A673 (cell line): ENCODE results near the gene TTC19. TPM values are rescaled to one million over a fixed set of nuclear protein-coding genes. Genes with fewer than 3 reads are reported as not detected.

Source experiments
- BruUV-seq: library from RNA; stranded (reverse); fragments of 400-500 nt; replicated peaks from 2 replicates; lab custom pipeline; 2021; lab: Mats Ljungman, UMichigan
- CTCF ChIA-PET: fragments of 300-600 bp; sonication (Branson Sonifier 250); formaldehyde crosslinking; loops from one replicate; lab custom pipeline; 2022; ENCODE audit warnings: antibody characterized with exemption; lab: Charles Lee
- POLR2A ChIA-PET: fragments of 300-600 bp; sonication (Branson Sonifier 250); formaldehyde crosslinking; loops from one replicate; lab custom pipeline; 2022; ENCODE audit warnings: antibody characterized with exemption; ENCODE audit not compliant: low non-redundant PET; lab: Charles Lee
- DNase-seq: peaks from one replicate; pipeline ENCODE4 v3.0.0-alpha.2; 2015; ENCODE audit warnings: low spot score
- H3K27ac ChIP-seq: fragments of 200-600 bp; sonication (generic); 2 replicates; pipeline ENCODE4 v1.5.1; 2016; ENCODE audit warnings: mixed run types, low read depth, mild to moderate bottlenecking, mixed read lengths, antibody characterized with exemption, low read length; ENCODE audit not compliant: poor library complexity, severe bottlenecking
- H3K27me3 ChIP-seq: fragments of 200-600 bp; sonication (generic); replicated peaks from 2 replicates; pipeline ENCODE4 v1.6.1; 2017; ENCODE audit warnings: mixed run types, low read depth, mild to moderate bottlenecking, mixed read lengths, antibody characterized with exemption, low read length; ENCODE audit not compliant: insufficient read depth, poor library complexity
- H3K36me3 ChIP-seq: fragments of 200-600 bp; sonication (generic); 2 replicates; pipeline ENCODE4 v1.6.1; 2016; ENCODE audit warnings: mixed run types, mild to moderate bottlenecking, mixed read lengths, antibody characterized with exemption, low read length; ENCODE audit not compliant: insufficient read depth, poor library complexity, severe bottlenecking
- H3K4me1 ChIP-seq: fragments of 200-600 bp; sonication (generic); 2 replicates; pipeline ENCODE4 v1.6.1; 2017; ENCODE audit warnings: mixed run types, mild to moderate bottlenecking, mixed read lengths, antibody characterized with exemption, low read length; ENCODE audit not compliant: insufficient read depth, poor library complexity, severe bottlenecking
- H3K4me3 ChIP-seq: fragments of 200-600 bp; sonication (generic); 2 replicates; pipeline ENCODE4 v1.5.1; 2016; ENCODE audit warnings: low read depth, mixed run types, mild to moderate bottlenecking, mixed read lengths, low read length; ENCODE audit not compliant: poor library complexity, severe bottlenecking
- H3K9me3 ChIP-seq: fragments of 200-600 bp; sonication (generic); 2 replicates; pipeline ENCODE4 v1.6.1; 2016; ENCODE audit warnings: mixed run types, low read depth, mild to moderate bottlenecking, mixed read lengths, antibody characterized with exemption, low read length; ENCODE audit not compliant: poor library complexity, severe bottlenecking
- EZH2 ChIP-seq: fragments of 200-600 bp; sonication (generic); IDR thresholded peaks from 2 replicates; pipeline ENCODE4 v1.6.1; 2017; ENCODE audit warnings: borderline replicate concordance, low read depth, mild to moderate bottlenecking, mixed read lengths, antibody characterized with exemption, low read length; ENCODE audit not compliant: poor library complexity, severe bottlenecking
- intact Hi-C: fragments of 100-400 bp; cut with micrococcal nuclease; formaldehyde crosslinking; loops from one replicate; pipeline ENCODE4 v1.10.0; 2022; ENCODE audit not compliant: unreplicated experiment
- total RNA-seq: library from RNA; stranded (reverse); gene quantifications from 2 replicates; pipeline ENCODE4 v1.2.3, GENCODE V29; 2021
- TF ChIP-seq, protein P1 (sequence below): fragments of 300-800, 200-600 bp; sonication (generic); conservative IDR thresholded peaks from 2 replicates; pipeline ENCODE4 v1.5.1; 2017; ENCODE audit warnings: low read depth, mild to moderate bottlenecking, antibody characterized with exemption, low read length, moderate library complexity, mixed read lengths

TTC19 gene
- total RNA-seq, 1 experiment from 2014 or later = 44.5 TPM

DNA sequence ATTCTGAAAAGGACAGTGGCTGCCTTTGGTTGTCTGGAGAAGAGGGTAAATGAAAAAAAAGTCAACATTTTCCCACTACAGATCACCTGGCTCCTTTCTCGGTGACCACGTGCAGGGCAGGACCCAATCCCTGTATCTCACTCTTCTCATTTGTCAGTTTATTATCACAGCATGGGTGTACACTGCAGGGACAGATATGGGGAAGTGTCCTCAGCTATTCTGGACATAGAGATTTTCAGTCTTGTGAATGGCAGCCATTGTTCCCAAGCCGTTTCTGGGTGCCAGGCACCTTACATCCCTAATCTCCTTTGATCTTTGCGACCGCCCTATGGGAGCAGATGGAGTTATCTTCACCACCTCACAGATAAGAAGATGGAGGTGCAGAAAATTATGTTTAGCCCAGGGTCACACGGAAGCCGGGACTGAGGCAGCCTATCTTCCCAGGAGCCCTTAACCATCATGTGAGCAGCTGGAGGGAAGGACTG is 47.5 kb upstream of the TTC19 start:
- Histone ChIP-seq H3K27me3 (no peaks in the 10 kb centered on the region), H3K27ac (no peak overlapping the region), H3K4me3 (no peak overlapping the region), H3K4me1 (peaks cover 5% of the 10 kb centered on the region), H3K9me3 (no peaks in the 10 kb centered on the region), H3K36me3 (no peaks in the 10 kb centered on the region)
- DNase-seq = no peak
- no peak for TF ChIP-seq EZH2
- TF ChIP-seq, protein P1, sequence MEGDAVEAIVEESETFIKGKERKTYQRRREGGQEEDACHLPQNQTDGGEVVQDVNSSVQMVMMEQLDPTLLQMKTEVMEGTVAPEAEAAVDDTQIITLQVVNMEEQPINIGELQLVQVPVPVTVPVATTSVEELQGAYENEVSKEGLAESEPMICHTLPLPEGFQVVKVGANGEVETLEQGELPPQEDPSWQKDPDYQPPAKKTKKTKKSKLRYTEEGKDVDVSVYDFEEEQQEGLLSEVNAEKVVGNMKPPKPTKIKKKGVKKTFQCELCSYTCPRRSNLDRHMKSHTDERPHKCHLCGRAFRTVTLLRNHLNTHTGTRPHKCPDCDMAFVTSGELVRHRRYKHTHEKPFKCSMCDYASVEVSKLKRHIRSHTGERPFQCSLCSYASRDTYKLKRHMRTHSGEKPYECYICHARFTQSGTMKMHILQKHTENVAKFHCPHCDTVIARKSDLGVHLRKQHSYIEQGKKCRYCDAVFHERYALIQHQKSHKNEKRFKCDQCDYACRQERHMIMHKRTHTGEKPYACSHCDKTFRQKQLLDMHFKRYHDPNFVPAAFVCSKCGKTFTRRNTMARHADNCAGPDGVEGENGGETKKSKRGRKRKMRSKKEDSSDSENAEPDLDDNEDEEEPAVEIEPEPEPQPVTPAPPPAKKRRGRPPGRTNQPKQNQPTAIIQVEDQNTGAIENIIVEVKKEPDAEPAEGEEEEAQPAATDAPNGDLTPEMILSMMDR = no peak
- CTCF ChIA-PET = no interaction called here
- BruUV-seq = no TSS peak
- intact Hi-C loops = no loop called here
- POLR2A ChIA-PET = no interaction called here

DNA sequence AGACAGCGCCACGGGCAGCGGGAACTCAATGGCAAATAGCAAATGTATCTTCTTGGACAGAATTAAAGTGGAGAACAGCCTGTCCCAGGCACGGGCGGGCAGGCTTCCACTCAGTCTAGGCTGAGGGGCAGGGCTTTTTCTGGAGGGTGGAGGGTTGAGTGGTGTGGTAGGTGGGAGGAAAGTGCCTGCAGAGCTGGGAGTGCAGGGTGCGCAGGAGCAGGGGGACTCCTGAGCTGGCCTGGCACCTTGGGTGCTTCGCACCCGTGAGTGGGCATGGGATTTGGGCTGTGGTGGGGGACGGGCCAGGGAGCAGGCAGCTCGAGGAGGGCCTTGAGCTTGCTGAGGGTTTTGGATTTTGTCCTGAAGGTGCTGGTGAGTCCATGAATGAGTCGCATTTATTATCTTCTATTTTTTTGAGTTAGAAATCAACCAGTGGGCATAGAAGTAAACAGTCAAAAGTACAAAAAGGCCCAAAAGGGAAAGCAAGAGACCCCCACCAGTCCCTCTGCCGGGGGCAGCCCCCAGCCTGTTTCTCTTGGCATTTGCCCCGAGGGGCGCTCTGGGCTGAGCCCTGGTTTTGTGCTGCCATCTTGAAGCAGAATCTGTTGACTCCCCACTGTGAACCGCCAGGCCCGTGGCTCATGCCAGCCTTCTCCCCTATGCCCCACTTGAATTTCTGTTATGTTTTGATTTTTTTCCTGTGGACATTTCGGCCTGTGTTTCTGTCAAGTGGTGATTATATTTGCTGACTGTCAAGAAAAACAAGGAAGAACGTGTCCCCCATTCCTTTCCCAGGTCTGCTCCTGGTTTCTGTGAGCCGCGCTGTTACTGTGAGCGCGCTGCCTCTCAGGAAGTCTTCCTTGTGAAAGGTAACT is 46.5 kb upstream of the TTC19 start:
- DNase-seq = no peak
- H3K27ac ChIP-seq = no peak overlapping the region
- no peak overlapping the region for H3K4me3 ChIP-seq
- no TSS peak for BruUV-seq
- no peaks in the 10 kb centered on the region for H3K36me3 ChIP-seq
- peaks cover 5% of the 10 kb centered on the region for H3K4me1 ChIP-seq
- H3K9me3 ChIP-seq = no peaks in the 10 kb centered on the region
- CTCF ChIA-PET = no interaction called here
- POLR2A ChIA-PET = no interaction called here
- intact Hi-C loops = no loop called here
- no peaks in the 10 kb centered on the region for H3K27me3 ChIP-seq
- TF ChIP-seq EZH2 = no peak
- TF ChIP-seq, protein P1 = no peak

DNA sequence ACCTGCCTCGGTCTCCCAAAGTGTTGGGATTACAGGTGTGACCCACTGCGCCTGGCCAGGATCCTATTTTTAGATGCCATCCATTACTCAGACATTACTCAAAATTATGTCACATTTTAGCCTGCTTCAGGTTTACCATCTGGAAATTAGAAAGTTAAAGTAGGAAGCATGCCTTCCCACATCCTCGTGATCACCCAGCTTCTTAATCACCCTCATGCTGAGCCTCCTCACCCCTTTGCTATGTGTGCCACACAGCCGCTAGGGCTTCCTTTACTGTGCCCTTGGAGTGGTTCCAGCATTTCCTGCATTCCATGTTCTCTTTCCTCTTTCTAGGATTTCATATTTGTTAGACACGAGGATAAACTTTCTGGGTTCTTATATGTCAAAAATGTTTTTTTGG is 45.4 kb upstream of the TTC19 start:
- Histone ChIP-seq H3K27ac (no peak overlapping the region), H3K4me3 (no peak overlapping the region), H3K4me1 (peaks cover 14% of the 10 kb centered on the region), H3K27me3 (no peaks in the 10 kb centered on the region), H3K9me3 (no peaks in the 10 kb centered on the region), H3K36me3 (no peaks in the 10 kb centered on the region)
- CTCF ChIA-PET = no interaction called here
- intact Hi-C loops = no loop called here
- POLR2A ChIA-PET = no interaction called here
- no TSS peak for BruUV-seq
- DNase-seq = peak; percentile 66
- TF ChIP-seq, protein P1 = no peak
- TF ChIP-seq EZH2 = no peak
